UCSD-AML1 (cell line): ENCODE measurements around the gene SLC17A2.

Source experiments
- DNase-seq: peaks from one replicate; lab custom pipeline; 2025; ENCODE audit not compliant: unreplicated experiment; lab: John Stamatoyannopoulos, UW

Gene SLC17A2

GRCh38 chr6:25921525-25922203 lies 8.8 kb downstream of the SLC17A2 start:
- DNase-seq = no peak

GRCh38 chr6:25919657-25920056 lies 10.8 kb downstream of the SLC17A2 start:
- DNase-seq = no peak

GRCh38 chr6:25918083-25918683 lies 12.3 kb downstream of the SLC17A2 start:
- no peak for DNase-seq

- DNase-seq = no peak
Observed at GRCh38 chr6:25916789-25917490, 13.6 kb downstream of the SLC17A2 start.

GRCh38 chr6:25916330-25916729 lies 14.2 kb downstream of the SLC17A2 start:
- no peak for DNase-seq

- no peak for DNase-seq
Observed at GRCh38 chr6:25913741-25914140, 16.8 kb downstream of the SLC17A2 start.

- no peak for DNase-seq
Observed at GRCh38 chr6:25911351-25911750, 19.1 kb downstream of the SLC17A2 start.

- DNase-seq = no peak
Observed at GRCh38 chr6:25907475-25908014, 22.9 kb downstream of the SLC17A2 start.

GRCh38 chr6:25903467-25904099 lies 26.9 kb downstream of the SLC17A2 start:
- DNase-seq = no peak

GRCh38 chr6:25902071-25902470 lies 28.4 kb downstream of the SLC17A2 start:
- DNase-seq = no peak

GRCh38 chr6:25900843-25901242 lies 29.6 kb downstream of the SLC17A2 start:
- DNase-seq = no peak

GRCh38 chr6:25899580-25900408 lies 30.7 kb downstream of the SLC17A2 start:
- no peak for DNase-seq

- DNase-seq = no peak
Observed at GRCh38 chr6:25899123-25899522, 31.4 kb downstream of the SLC17A2 start.

- DNase-seq = no peak
Observed at GRCh38 chr6:25898289-25898977, 32.1 kb downstream of the SLC17A2 start.

GRCh38 chr6:25896252-25896651 lies 34.2 kb downstream of the SLC17A2 start:
- no peak for DNase-seq

GRCh38 chr6:25895771-25896170 lies 34.7 kb downstream of the SLC17A2 start:
- no peak for DNase-seq

GRCh38 chr6:25893778-25894177 lies 36.7 kb downstream of the SLC17A2 start:
- DNase-seq = no peak

GRCh38 chr6:25892877-25893276 lies 37.6 kb downstream of the SLC17A2 start:
- DNase-seq = no peak

- no peak for DNase-seq
Observed at GRCh38 chr6:25889877-25890853, 40.3 kb downstream of the SLC17A2 start.
